GM12891 (cell line): ENCODE measurements around the gene DNAJB8.

Source experiments
- DNase-seq: peaks from one replicate; pipeline ENCODE4 v3.0.0; 2011; ENCODE audit warnings: low spot score; ENCODE audit not compliant: insufficient read length
- FAIRE-seq: peaks from 2 replicates; lab custom pipeline; 2011; peaks lifted over from hg19 to GRCh38; lab: Jason Lieb, UNC
- PAX5 ChIP-seq: IDR thresholded peaks from 2 replicates; pipeline ENCODE4 v1.6.1; 2011; ENCODE audit warnings: low read length, moderate library complexity, mild to moderate bottlenecking; ENCODE audit not compliant: insufficient read depth, severe bottlenecking
- POLR2A ChIP-seq: IDR thresholded peaks from 2 replicates; pipeline ENCODE4 v1.6.1; 2011; ENCODE audit warnings: low read depth, low read length, control low read depth
- POLR2AphosphoS5 ChIP-seq: IDR thresholded peaks from 2 replicates; pipeline ENCODE4 v1.6.1; 2011; ENCODE audit warnings: low read depth, low read length, control low read depth
- POU2F2 ChIP-seq: IDR thresholded peaks from 2 replicates; pipeline ENCODE4 v1.6.1; 2011; ENCODE audit warnings: low read depth, mild to moderate bottlenecking, control low read depth, low read length, moderate library complexity
- SPI1 ChIP-seq: IDR thresholded peaks from 2 replicates; pipeline ENCODE4 v1.6.1; 2011; ENCODE audit warnings: low read depth, low read length, control low read depth
- TAF1 ChIP-seq: IDR thresholded peaks from 2 replicates; pipeline ENCODE4 v1.6.1; 2011; ENCODE audit warnings: low read depth, low read length, control low read depth

DNAJB8 gene

DNA sequence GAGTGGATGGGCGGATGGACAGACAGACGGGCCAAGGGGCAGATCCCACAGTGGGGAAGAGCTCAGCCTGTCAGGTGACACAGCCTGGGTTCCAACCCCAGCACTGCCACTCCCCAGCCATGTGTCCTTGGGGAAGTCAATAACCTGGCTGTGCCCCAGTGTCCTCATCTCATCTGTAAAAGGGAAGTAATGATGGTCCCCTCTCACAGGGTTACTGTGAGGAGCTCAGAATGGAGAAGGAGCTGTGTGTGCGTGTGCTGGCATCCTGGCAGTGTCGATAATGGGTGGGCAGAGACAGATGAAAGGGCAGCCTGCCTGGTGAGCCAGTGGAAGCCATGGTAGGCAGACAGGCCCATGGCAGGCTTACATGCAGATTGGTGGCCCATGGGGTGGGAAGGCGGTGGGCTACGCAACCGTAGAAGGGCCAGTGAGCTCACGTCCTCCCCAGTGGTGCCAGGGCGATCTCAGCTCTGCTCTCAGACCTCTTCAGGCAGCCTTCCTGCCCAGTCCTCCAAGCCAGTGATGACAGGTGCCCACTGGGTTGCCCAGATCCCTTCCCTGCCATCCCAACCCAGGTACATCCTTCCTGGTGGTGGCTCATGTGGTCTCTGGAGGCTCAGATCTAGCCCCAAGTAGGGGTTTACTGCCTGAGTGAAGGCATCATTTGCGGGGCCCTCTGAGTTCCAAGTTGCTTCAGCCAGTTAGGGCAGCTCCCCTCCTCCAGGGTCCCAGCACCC lies 2.3 kb upstream of the DNAJB8 start:
- DNase-seq (no peak), FAIRE-seq (no peak)
- no peak for TF ChIP-seq SPI1
- TF ChIP-seq POU2F2, result no peak
- no peak for TF ChIP-seq PAX5
- no peak for TF ChIP-seq POLR2AphosphoS5
- no peak for TF ChIP-seq TAF1
- no peak for TF ChIP-seq POLR2A

DNA sequence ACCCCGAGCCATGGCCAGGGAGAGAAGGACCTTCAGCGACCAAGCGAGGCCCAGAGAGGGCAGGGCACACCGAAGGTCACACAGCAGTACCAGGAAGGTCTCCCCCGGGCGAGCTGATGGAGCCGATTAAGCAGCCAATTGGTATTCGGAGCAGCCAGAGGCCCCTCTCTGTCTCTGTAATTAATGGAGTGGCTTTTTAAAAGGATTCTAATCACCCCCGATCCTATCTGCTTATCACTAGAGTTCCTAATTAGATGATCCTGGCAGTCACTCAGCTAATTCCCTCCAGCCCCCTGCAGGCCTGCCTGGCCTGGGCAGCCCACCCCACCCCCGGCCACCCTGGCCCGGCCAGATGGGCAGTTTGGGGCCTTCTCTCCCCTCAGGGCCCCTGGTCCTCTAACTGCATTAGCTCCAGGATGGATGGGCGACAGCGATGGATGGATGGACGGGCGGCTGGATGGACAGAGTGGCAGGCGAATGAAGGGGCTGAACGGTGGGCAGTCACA lies 1.6 kb upstream of the DNAJB8 start:
- no peak for DNase-seq
- TF ChIP-seq TAF1, result no peak
- TF ChIP-seq POLR2A, result no peak
- no peak for TF ChIP-seq POU2F2
- TF ChIP-seq SPI1, result no peak
- TF ChIP-seq PAX5, result no peak
- no peak for TF ChIP-seq POLR2AphosphoS5
- FAIRE-seq, result no peak

GRCh38 chr3:128464702-128465101 lies 2.0 kb downstream of the DNAJB8 start:
- DNase-seq (no peak), FAIRE-seq (no peak)

GRCh38 chr3:128464188-128464587 lies 2.5 kb downstream of the DNAJB8 start:
- DNase-seq (no peak), FAIRE-seq (no peak)

More at GRCh38 chr3:128464702-128465101, 2.0 kb downstream of the DNAJB8 start:
- TF ChIP-seq POLR2A (no peak), PAX5 (no peak), POU2F2 (no peak), SPI1 (no peak), TAF1 (no peak), POLR2AphosphoS5 (no peak)

DNA sequence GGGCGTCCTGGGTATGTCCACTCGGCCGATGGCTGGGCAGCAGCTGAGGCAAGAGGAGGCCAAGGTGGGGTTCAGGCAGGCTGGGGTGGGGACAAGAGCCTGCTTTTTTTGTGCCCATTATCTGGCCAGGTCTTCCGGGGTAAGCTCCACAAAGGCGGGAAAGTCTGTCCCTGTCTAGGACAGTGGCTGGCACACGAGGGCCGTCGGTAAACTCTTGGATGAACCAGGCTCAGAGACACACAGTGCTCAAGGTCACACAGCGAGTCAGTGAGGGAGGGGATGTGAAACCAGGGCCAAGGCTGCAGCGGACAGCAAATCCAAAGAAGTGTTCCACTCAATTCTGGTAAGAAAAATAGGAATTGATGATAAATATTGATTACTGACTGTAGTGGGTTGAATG lies 2.9 kb downstream of the DNAJB8 start:
- no peak for TF ChIP-seq POLR2AphosphoS5
- no peak for TF ChIP-seq PAX5
- no peak for TF ChIP-seq POU2F2
- no peak for TF ChIP-seq TAF1
- no peak for TF ChIP-seq POLR2A
- TF ChIP-seq SPI1, result no peak
- no peak for FAIRE-seq

More at GRCh38 chr3:128464188-128464587, 2.5 kb downstream of the DNAJB8 start:
- TF ChIP-seq PAX5 (no peak), SPI1 (no peak), TAF1 (no peak), POLR2AphosphoS5 (no peak), POLR2A (no peak), POU2F2 (no peak)

DNA sequence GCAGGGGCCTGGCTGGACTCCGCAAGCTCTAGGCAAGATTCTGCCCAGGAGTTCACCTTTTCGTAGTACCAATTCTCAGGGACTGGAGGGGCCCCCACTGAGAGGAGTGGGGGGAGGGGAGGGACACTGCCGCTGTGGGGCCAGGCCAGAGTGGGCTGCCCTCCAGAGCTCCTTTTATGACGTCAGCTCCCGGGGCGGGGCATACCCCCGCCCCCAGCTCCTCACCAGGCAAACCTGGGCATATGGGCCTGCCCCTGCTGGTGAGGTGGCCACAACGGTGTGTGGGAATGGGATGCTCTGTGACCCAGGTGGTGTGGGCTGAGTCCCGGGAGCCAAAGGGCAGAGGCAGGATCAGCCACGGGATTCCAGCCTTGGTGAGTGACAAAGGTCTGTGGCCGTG lies 3.3 kb downstream of the DNAJB8 start:
- no peak for DNase-seq
- no peak for TF ChIP-seq POLR2AphosphoS5
- TF ChIP-seq PAX5, result no peak
- no peak for TF ChIP-seq POU2F2
- no peak for TF ChIP-seq TAF1
- TF ChIP-seq POLR2A, result no peak
- no peak for TF ChIP-seq SPI1
- FAIRE-seq, result no peak

More for the DNA sequence above, 2.9 kb downstream of the DNAJB8 start:
- DNase-seq, result no peak

DNA sequence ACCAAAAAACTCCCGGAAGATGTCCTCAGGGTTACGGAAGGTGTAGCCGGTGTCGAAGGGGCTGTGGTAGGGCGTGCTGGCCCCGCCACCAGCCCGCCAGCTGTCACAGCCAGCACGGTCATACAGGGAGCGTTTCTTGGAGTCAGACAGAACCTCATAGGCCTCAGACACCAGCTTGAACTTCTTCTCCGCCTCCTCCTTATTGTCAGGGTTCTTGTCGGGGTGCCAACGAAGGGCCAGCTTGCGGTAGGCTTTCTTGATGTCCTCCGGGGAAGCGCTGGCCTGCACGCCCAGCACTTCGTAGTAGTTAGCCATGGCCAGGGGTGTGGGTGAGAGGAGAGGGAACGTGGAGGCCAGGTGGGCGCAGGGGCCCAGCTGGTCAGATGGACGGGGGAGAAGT lies 3.8 kb downstream of the DNAJB8 start:
- no peak for DNase-seq
- FAIRE-seq, result no peak
- TF ChIP-seq POU2F2 (no peak), SPI1 (no peak), POLR2AphosphoS5 (no peak), PAX5 (no peak), POLR2A (no peak), TAF1 (no peak)

- FAIRE-seq (no peak), DNase-seq (no peak)
- TF ChIP-seq POU2F2 (no peak), SPI1 (no peak), POLR2AphosphoS5 (no peak), TAF1 (no peak), POLR2A (no peak)
Measured at GRCh38 chr3:128462341-128462910, 4.3 kb downstream of the DNAJB8 start.

DNA sequence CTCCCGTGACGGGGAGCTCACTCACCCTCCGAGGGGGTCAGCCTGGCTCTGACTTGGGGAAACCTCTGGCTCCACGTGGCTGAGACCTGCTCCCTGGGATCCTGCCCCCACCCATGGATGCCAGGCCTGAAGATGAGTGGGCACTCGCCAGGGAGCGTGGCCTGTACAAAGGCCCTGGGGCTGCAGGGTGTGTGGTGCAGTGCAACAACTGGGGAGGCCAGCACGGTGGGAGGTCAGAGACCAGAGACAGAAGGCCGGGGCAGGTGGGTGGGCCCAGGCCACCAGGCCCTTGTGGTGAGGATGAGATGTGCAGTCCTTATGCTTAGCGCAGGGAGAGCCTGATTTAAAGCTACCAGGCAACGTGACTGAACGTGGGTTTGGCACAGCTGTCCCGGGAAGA lies 5.0 kb downstream of the DNAJB8 start:
- DNase-seq, result no peak
- no peak for FAIRE-seq
- TF ChIP-seq TAF1 (no peak), POU2F2 (no peak), PAX5 (no peak), SPI1 (no peak), POLR2A (no peak), POLR2AphosphoS5 (no peak)
